NCI-H345 treated with DMSO at 0.1 percent for 48 hours (cell line): ENCODE results near the gene FBXO11.
"Not testable (repeated sequence)": the region's sequence is repeated elsewhere in the genome, so short reads cannot be mapped to it uniquely, and the experiment has no call there.

Source experiments
- DNase-seq: peaks from one replicate; lab custom pipeline; 2025; ENCODE audit not compliant: unreplicated experiment; lab: John Stamatoyannopoulos, UW

Gene FBXO11

DNA sequence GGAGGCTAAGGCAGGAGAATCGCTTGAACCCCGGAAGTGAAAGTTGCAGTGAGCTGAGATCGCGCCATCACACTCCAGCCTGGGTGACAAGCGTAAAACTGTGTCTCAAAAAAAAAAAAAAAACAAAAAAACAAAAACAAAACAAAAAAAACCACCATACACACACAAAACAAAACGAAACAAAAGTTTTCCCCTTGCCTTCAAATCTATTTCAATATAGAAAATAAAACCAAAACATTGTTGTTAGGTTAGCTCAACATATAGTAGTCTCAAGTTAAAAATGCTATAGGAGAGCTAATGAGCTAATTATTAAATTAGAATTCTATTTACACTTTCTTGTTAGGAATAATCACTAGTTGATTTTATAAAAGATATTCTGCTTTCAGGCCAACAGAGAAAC, 43.3 kb downstream of the FBXO11 start:
- no peak for DNase-seq

DNA sequence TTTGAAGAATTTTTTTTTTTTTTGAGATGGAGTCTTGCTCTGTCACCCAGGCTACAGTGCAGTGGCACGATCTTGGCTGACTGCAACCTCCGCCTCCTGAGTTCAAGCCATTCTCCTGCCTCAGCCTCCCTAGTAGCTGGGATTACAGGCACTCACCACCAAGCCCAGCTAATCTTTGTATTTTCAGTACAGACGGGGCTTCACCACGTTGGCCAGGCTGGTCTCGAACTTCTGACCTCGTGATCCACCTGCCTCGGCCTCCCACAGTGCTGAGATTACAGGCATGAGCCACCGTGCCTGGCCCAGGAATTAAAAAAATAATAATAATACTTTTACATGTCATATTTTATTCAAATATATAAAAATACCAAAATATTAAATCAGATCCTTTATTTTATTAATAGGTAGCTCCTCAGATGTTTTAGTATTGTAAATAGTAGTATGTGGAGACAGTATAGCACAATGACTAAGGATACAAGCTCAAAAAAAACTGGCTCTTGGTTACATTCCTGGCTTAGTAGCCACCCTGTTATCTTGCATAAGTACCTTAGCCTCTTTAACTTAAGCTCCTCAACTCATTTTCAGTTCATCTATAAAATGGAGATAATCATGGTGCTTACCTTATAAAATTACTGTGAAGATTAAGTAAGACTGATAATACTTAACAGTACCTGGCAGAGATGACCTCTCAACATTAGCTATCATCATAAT, 53.1 kb downstream of the FBXO11 start:
- DNase-seq: not testable (repeated sequence)

DNA sequence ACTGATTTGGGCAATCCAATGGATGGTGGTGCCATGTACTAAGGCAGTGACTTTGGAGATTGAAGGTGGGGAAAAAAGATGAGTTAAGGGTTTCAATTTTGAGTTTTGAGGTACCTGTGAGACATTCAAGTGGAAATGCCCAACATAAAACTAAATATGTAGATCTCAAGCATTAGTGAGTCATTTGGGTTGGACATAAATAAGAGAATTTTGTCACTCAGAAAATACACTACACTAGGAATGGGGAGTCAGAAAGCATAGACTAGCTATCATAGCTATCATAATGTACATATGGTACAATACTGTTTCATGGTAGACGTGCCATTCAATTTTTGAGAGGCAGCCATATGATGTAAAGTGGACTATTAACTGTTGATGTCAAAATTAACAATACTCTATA, 56.1 kb downstream of the FBXO11 start:
- DNase-seq: no peak

DNA sequence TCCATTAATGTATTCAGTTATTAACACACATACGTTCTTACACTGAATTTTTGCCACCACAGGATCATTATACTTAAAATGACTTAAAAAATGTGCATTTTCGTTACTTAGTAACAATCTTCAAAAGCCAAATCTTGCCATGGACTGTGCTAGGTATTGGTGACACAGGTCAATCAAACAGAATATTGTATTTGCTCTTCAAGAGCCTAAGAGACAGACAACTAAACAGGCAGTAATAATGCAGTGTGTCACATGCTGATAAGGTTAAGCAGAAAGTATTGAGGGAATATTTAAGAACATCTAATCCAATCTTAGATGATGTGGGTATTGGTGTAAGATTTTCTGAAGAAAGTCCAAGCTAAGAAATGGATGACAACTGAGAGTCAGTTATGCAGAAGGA, 56.9 kb downstream of the FBXO11 start:
- DNase-seq: no peak

DNA sequence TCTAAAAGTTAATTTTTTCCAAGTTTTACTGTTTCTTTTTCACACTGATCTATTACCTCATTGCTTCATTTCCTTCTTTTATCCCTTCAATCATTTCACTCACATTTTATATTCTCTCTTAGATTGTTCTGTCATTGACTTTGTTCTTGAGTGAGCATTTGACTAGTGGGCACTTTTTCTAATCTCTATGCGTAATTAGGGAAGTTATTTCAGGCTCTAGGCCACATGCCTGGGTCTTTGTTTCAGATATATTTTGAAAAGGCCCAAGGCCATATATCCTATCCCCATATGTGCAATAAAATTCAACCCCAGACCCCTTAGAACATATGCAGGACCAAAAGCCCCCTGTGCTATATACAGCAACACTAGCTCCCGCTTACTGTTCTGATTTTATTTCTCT, 62.1 kb downstream of the FBXO11 start:
- no peak for DNase-seq

DNA sequence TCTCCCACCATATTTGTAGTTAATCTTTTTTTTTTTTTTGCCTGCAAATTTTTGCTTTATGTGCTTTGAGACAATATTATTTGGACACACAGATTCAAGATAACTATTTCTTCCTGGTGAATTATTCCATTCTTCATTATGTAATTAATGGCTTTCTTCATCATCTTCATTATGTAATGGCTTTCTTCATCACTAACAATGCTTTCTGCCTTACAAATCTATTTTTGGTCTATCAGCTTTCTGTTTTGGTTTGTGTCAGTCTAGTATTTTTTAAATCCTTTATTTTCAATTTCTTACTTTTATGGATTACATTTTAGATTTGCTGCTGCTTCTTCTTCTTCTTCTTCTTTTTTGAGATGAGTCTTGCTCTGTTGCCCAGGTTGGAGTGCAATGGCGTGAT, 62.9 kb downstream of the FBXO11 start:
- DNase-seq: no peak

DNA sequence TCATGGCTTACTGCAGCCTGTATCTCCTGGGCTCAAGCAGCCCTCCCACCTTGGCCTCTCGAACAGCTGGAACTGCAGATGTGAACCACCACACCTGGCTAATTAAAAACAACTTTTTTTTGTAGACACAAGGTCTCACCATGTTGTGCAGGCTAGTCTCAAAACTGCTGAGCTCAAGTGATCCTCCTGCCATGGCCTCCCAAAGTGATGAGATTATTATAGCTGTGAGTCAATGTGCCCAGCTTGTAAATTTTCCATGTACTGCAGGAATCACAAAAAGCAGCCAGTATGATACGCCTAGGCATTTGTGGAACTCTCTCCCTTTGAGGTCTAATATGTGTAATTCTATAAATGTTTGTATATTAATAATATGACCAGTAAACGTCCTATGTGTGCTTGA, 63.5 kb downstream of the FBXO11 start:
- DNase-seq: no peak

DNA sequence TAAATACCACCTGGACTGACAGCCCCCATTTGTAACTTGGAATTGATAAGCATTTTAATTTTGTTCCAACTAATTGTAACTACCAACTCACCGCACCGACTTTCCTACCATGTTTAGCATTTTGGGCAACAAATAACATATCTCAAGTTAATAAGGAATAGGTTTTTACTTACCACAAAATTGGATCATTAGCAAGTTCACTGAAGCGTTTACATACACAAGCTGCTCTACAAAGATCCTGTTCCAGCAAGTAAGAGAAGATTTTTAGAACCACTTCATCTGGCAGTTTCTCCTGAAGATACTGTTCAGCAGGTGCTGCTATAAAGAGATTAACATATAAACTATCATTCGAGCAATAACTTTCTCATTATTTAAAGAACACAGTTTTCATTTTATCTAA, 67.6 kb downstream of the FBXO11 start:
- DNase-seq: no peak

DNA sequence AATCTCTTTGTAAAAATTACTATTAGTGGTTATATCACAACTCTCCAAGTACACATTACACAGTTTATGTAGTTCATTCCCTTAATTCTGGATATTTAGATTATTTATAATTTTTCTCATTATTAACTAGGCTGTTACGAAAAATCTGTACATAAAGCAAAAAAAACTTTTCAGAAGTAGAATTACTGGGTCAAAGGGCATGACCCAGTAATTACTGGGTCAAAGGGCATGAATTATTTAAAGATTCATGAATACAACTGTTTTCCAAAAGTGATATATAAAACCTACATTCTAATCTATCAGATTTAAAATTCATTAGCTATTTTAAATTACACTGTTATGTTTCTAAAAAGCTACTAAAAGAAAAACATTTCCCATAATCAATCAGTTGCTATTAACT, 68.0 kb downstream of the FBXO11 start:
- no peak for DNase-seq

DNA sequence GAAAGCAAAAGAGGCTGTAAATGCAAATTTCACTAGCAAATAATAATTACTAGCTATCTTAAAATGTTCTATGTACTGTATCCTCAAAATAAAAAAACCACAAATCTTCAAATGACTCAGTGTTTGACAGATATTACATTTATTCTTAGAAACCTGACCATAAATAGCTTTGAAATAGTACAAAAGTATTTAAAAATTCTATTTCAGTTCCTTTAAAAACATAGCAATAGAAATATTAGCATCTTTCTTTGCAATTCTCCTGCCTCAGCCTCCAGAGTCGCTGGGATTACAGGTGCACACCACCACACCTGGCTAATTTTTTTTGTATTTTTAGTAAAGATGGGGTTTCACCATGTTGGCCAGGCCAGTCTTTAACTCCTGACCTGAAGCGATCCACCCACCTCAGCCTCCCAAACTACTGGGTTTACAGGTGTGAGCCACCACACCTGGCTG, 72.8 kb downstream of the FBXO11 start:
- DNase-seq: no peak

DNA sequence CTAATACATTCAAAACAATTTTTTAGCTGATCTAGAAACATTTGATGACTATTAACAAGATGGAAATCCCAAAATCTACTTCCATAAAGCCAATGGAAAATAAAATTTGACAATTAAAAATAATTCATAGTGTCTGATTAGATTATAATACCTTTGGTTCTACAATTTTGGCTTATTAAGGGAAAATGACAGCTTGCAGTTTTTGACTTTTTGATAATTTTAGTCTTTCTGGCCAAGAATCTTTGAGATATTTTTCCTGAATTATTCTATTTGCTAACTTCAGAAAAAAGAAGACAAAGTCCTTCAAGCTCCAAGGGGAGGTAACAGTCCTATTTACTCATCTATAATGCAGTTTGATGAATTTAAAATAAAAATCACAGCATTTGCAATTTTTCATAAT, 83.8 kb downstream of the FBXO11 start:
- DNase-seq: no peak

DNA sequence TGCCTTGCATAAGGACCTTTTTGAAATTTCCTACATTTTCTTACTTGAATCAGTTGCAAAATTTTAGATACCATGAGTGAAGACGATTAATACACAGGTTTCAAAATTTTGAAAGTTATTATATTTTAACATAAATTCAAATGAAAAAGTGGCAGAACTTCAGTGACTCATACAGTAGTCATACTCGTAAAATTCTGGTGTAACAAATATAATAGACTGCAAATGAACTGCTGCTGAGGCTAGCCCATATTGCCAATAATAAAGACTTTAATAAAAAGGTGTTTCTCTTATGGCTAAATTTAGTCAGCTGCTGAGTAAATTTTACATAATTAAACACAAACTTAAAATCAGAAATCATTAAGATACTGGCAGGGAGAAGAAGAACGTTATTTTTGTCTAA, 86.5 kb downstream of the FBXO11 start:
- DNase-seq: no peak

DNA sequence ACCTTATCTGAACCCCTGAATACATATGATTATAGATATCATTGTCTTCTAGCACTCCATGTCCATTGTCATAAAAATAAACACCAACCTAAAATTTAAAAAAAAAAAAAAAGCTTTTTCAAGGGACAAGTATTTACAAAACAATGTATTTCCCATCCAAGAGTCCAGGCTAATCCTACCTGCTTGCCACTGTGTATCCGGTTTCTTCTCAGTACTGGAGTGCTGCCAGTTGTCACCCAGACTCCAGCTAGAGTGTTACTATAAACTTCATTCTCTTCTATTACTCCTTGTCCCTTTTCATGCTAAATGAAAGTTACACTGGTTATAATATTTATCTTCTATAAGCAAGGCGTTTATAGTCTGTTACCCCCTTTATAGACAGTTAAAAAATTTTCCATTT, 87.5 kb downstream of the FBXO11 start:
- DNase-seq: no peak

DNA sequence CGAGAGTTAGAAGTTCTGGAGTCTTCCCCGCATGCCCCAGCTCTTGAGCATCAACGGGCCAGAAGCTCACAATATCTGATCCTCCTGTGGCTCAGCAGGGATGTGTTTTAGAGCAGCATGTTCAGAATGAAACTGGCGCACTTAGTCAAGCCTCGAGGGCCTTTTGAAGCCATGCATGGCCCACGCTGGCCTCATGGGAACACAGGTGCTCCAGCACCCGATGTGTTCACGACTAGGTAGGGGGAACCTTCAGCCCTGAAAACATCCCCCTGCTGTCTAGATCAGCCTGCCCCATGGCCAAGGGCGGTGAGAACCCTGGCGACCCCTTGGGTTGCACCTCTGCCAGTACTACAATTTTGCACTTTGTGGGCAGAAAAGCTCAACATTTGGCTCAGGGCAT, 90.5 kb downstream of the FBXO11 start:
- DNase-seq: no peak

DNA sequence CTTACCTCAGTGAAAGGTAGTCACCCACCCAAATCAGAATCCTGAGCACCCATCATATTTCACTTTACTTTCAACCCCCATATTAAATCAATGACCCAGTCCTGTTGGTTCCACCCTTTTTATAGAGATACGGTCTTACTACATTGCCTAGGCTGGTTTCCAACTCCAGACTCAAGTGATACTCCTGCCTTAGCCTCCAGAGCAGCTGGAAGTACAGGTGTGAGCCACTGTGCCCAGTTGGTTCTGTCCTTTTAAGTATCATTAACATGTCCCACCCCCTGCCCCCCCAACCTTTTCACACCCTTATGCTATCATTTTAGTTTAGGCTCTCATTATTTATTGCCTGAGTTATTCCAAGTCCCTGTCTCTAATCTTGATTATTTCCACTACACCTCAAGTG, 94.6 kb downstream of the FBXO11 start:
- no peak for DNase-seq

DNA sequence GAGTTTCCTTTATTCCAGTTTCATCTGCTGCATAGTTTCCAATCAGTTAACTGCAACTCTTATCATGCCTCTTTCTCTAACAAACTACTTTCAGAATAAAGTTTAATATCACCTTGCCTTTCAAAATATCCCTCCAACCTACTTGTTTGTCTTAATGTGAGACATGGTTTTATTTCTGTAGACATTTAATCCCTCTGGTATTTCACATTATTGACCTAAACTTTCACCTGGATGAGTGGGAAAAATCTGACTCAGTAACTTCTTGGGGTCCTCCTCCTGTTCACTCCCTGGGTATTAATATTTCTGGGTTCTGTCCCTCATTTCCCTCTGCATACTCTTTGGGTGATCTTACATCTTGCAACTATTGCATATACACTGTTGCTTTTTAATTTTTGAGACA, 95.4 kb downstream of the FBXO11 start:
- DNase-seq: no peak

DNA sequence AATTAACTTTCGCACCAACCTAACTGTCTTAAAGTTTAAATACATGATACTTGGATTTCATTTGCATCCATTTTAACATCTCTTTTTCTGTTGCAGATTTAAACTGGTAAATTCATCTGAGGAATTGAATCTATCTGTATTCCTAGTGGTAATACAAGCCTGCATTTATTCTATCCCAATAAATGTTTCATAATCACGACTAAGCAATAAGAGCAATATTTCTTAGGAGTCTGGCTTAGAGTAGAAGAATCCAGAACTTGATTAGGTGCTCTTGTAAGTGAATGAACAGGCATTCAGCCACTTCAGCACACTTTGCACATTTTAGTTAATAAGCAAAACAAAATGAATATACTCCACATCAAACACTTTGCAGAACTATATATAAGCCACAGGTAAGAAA, 96.4 kb downstream of the FBXO11 start:
- DNase-seq: no peak

DNA sequence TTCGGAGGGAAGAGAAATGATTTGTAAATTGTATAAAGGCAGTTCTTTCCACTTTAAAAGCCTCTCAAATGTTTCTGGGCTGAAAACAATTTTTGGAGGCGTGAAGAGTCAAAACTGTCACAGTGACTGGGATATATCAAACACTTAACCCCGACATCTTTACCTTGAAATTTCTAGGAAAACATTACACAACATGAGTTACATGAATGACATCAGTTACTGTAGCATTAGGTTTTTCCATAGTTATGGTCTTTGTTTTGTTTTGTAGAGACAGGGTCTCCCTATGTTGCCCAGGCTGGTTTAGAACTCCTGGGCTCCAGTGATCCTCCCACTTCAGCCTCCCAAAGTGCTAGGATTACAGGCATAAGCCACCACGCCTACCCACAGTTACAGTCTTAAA, 97.7 kb downstream of the FBXO11 start:
- DNase-seq: no peak

DNA sequence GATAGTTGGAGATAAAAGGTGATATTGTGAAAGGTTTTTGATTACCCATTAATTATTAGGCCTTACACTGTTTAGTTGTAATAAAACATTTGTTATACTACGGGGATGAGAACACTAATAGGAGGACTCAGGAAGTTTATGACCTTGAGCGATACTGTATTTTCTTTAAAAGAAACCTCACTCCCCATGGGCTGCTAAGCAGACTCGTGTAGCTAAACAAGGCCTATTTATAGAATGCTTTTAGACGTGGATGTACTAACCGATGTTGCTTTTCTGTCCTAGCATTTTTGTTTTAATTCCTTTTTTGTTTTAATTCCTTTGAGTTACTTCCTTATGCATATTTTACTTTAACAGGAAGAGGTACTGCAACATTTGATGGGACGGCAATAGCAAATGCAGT, 100.4 kb downstream of the FBXO11 start:
- DNase-seq: no peak

DNA sequence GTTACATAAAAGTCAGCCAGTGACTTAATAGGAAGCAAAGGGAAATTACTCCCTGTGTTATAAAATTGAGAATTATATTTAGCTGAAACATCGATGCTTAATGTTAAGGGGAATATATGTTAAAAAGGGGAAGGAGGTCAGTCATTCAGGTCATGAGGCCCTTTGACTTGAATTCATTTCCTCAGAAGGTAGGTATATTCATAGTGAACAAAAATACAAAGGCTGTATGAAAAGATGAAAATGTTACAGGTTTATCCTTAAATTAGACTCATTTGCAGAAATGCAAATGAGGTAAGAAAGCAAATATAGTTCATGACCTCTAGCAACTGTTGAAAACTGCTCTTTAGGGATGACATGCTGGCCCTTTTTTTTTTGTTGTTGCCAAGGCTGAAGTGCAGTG, 102.5 kb downstream of the FBXO11 start:
- no peak for DNase-seq

DNA sequence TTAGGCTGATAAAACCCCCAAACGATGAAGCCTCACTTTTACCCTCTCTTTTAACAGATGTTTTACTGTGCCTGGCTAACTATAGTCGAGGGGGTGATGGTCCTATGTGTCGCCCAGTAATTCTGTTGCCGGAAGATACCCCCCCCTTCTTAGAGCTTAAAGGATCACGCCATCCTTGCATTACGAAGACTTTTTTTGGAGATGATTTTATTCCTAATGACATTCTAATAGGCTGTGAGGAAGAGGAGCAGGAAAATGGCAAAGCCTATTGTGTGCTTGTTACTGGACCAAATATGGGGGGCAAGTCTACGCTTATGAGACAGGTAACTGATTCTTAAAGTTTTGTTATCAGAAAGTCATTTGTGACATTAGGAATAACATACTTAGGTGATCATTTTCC, 102.9 kb downstream of the FBXO11 start:
- DNase-seq: no peak

DNA sequence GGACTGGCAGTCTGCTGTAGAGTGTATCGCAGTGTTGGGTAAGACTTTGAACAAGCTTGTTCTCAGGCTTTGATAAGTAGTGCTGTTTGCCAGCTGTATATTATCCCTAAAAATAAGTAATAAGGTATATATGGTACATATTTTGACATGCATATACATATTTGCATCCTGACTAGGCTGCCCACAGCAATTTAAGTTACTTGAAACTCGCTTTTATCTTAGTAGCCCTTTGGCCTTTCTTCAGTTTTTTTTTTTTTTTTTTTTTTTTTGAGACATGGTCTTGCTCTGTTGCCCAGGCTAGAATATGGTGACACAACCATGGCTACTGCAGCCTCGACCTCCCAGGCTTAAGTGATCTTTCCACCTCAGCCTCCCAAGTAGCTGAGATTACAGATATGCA, 105.2 kb downstream of the FBXO11 start:
- no peak for DNase-seq

DNA sequence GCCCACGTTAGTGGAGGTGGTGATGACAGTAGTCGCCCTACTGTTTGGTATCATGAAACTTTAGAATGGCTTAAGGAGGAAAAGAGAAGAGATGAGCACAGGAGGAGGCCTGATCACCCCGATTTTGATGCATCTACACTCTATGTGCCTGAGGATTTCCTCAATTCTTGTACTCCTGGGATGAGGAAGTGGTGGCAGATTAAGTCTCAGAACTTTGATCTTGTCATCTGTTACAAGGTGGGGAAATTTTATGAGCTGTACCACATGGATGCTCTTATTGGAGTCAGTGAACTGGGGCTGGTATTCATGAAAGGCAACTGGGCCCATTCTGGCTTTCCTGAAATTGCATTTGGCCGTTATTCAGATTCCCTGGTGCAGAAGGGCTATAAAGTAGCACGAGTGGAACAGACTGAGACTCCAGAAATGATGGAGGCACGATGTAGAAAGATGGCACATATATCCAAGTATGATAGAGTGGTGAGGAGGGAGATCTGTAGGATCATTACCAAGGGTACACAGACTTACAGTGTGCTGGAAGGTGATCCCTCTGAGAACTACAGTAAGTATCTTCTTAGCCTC, 107.2 kb downstream of the FBXO11 start:
- DNase-seq: no peak
